HG03064 (cell line): ENCODE results near the gene SNED1.

ENCODE experiments used
- ATAC-seq: cut with Tn5 transposase; IDR thresholded peaks from one replicate; pipeline ENCODE4 v1.9.1; 2021; ENCODE audit warnings: low read depth; ENCODE audit not compliant: unreplicated experiment

Gene SNED1

GRCh38 chr2:241043581-241043980, 45.2 kb downstream of the SNED1 start:
- no peak for ATAC-seq

GRCh38 chr2:241047253-241048010, 49.0 kb downstream of the SNED1 start:
- ATAC-seq, result no peak

GRCh38 chr2:241048149-241048948, 49.9 kb downstream of the SNED1 start:
- no peak for ATAC-seq

- no peak for ATAC-seq
Observed at GRCh38 chr2:241048949-241049343, 50.5 kb downstream of the SNED1 start.

- no peak for ATAC-seq
Observed at GRCh38 chr2:241049739-241050623, 51.6 kb downstream of the SNED1 start.

- ATAC-seq, result no peak
Observed at GRCh38 chr2:241050624-241051577, 52.5 kb downstream of the SNED1 start.

- no peak for ATAC-seq
Observed at GRCh38 chr2:241051578-241052487, 53.4 kb downstream of the SNED1 start.

GRCh38 chr2:241052677-241053360, 54.4 kb downstream of the SNED1 start:
- ATAC-seq, result no peak

- ATAC-seq, result no peak
Observed at GRCh38 chr2:241053576-241054251, 55.3 kb downstream of the SNED1 start.

- no peak for ATAC-seq
Observed at GRCh38 chr2:241061275-241061674, 62.9 kb downstream of the SNED1 start.

- no peak for ATAC-seq
Observed at GRCh38 chr2:241062389-241063092, 64.1 kb downstream of the SNED1 start.

GRCh38 chr2:241063093-241063551, 64.7 kb downstream of the SNED1 start:
- no peak for ATAC-seq

- ATAC-seq, result no peak
Observed at GRCh38 chr2:241063587-241063986, 65.2 kb downstream of the SNED1 start.

- no peak for ATAC-seq
Observed at GRCh38 chr2:241064008-241064801, 65.8 kb downstream of the SNED1 start.

GRCh38 chr2:241064802-241065354, 66.5 kb downstream of the SNED1 start:
- no peak for ATAC-seq

- ATAC-seq, result no peak
Observed at GRCh38 chr2:241065355-241065803, 67.0 kb downstream of the SNED1 start.
